Measurements from ENCODE around the gene SHANK3. TPM values are rescaled to one million over a fixed set of nuclear protein-coding genes. Genes with fewer than 3 reads are reported as not detected.

Gene SHANK3
- total and polyA plus RNA-seq, 2 experiments from 2014 or later, result 0.52 to 4.9 TPM

- H3K4me1 ChIP-seq (ENCODE audit: insufficient read depth), result peaks cover 9% of the 10 kb centered on the region
- no peaks in the 10 kb centered on the region for H3K9me2 ChIP-seq (ENCODE audit: insufficient read depth)
- peaks cover 19% of the 10 kb centered on the region for H3K27me3 ChIP-seq (ENCODE audit: insufficient read depth)
- no peak overlapping the region for H3K4me3 Mint-ChIP-seq
- no peak overlapping the region for H3K27ac Mint-ChIP-seq
- no peaks in the 10 kb centered on the region for H3K79me2 ChIP-seq (replicated peaks; ENCODE audit: insufficient read depth)
- peaks cover 11% of the 10 kb centered on the region; the same call in 1 of the 2 replicates for H3F3A ChIP-seq (replicated peaks; ENCODE audit: low read depth)
- H4K20me1 ChIP-seq (replicated peaks; ENCODE audit: insufficient read depth), result no peaks in the 10 kb centered on the region; the same call in 1 of the 2 replicates
- DNase-seq (ENCODE audit: low spot score) (no peak), ATAC-seq (no peak)
- peaks cover 19% of the 10 kb centered on the region for H3K27me3 Mint-ChIP-seq (ENCODE audit: insufficient read depth, low read depth, poor library complexity)
- H3K27ac ChIP-seq (ENCODE audit: low read depth), result no peak overlapping the region
- peaks cover 24% of the 10 kb centered on the region for H3K4me1 Mint-ChIP-seq
- H3K36me3 ChIP-seq (ENCODE audit: insufficient read depth), result no peaks in the 10 kb centered on the region
- no peaks in the 10 kb centered on the region for H3K9me3 Mint-ChIP-seq
- no peak overlapping the region for H2AFZ ChIP-seq
- no peak overlapping the region for H3K4me2 ChIP-seq
- H3K4me3 ChIP-seq, result no peak overlapping the region
- TF ChIP-seq ETS1 (IDR thresholded peaks at IDR 0.05), result no peak
- TF ChIP-seq CTCF (conservative IDR thresholded peaks at IDR 0.05; ENCODE audit: low read depth in 2 of 2), result no peak
- no peak for TF ChIP-seq STAT1 (IDR thresholded peaks at IDR 0.05; ENCODE audit: unreplicated experiment)
- TF ChIP-seq CREB1 (CRISPR knock-in tag; IDR thresholded peaks at IDR 0.05; ENCODE audit: low read depth), result no peak
- TF ChIP-seq EZH2 (IDR thresholded peaks at IDR 0.05; ENCODE audit: low read depth, unreplicated experiment), result no peak
- no peak for TF ChIP-seq REST (IDR thresholded peaks at IDR 0.05; ENCODE audit: unreplicated experiment)
- no peak for TF ChIP-seq ZNF331 (CRISPR knock-in tag; IDR thresholded peaks at IDR 0.05; ENCODE audit: low read depth)
- TF ChIP-seq NANOG (IDR thresholded peaks at IDR 0.05; ENCODE audit: borderline replicate concordance), result no peak
- no peak for TF ChIP-seq ZNF114 (CRISPR knock-in tag; IDR thresholded peaks at IDR 0.05)
- TF ChIP-seq POLR2AphosphoS5 (IDR thresholded peaks at IDR 0.05; ENCODE audit: low read depth), result no peak
- no peak for TF ChIP-seq ZNF462 (CRISPR knock-in tag; IDR thresholded peaks at IDR 0.05)
- no peak for TF ChIP-seq JUNB (IDR thresholded peaks at IDR 0.05; ENCODE audit: unreplicated experiment)
- no peak for TF ChIP-seq EZH2phosphoT487 (IDR thresholded peaks at IDR 0.05; ENCODE audit: unreplicated experiment)
- H3K36me3 Mint-ChIP-seq (ENCODE audit: low read depth), result no peaks in the 10 kb centered on the region
Observed at GRCh38 chr22:50625131-50625567, 47.5 kb upstream of the SHANK3 start.
